ENCODE measurements around the gene MROH9. TPM values are rescaled to one million over a fixed set of nuclear protein-coding genes. Genes with fewer than 3 reads are reported as not detected.

The MROH9 gene
- total and polyA plus RNA-seq, 2 experiments from 2014 or later: 0.06 TPM; not detected in 1

- Mint-ChIP-seq H3K36me3 (ENCODE audit: low read depth) (no peaks in the 10 kb centered on the region), H3K27me3 (ENCODE audit: insufficient read depth, low read depth, poor library complexity) (peaks cover 1% of the 10 kb centered on the region), H3K27ac (no peak overlapping the region), H3K4me1 (no peaks in the 10 kb centered on the region), H3K9me3 (no peaks in the 10 kb centered on the region), H3K4me3 (no peak overlapping the region)
- H3F3A ChIP-seq (replicated peaks; ENCODE audit: low read depth): no peaks in the 10 kb centered on the region
- no peak overlapping the region for H2AFZ ChIP-seq
- no peaks in the 10 kb centered on the region for H3K4me1 ChIP-seq (ENCODE audit: insufficient read depth)
- no peak overlapping the region for H3K27ac ChIP-seq (ENCODE audit: low read depth)
- H4K20me1 ChIP-seq (replicated peaks; ENCODE audit: insufficient read depth): no peaks in the 10 kb centered on the region
- H3K9me2 ChIP-seq (ENCODE audit: insufficient read depth): no peaks in the 10 kb centered on the region
- ATAC-seq (peak; percentile 73), DNase-seq (ENCODE audit: low spot score) (peak; percentile 78)
- no peaks in the 10 kb centered on the region for H3K79me2 ChIP-seq (replicated peaks; ENCODE audit: insufficient read depth)
- H3K36me3 ChIP-seq (ENCODE audit: insufficient read depth): no peaks in the 10 kb centered on the region
- no peak overlapping the region for H3K4me3 ChIP-seq
- H3K27me3 ChIP-seq (ENCODE audit: insufficient read depth): no peaks in the 10 kb centered on the region
- TF ChIP-seq ETS1 (IDR thresholded peaks at IDR 0.05) (no peak), CTCF (conservative IDR thresholded peaks at IDR 0.05; ENCODE audit: low read depth in 2 of 2) (peak; percentile 70 to 75)
- H3K4me2 ChIP-seq: no peak overlapping the region
These were observed 31.9 kb downstream of the MROH9 start for GRCh38 chr1:170967042-170967910.

- no peak for ATAC-seq
- no peak overlapping the region for H3K4me2 ChIP-seq
- TF ChIP-seq ETS1 (IDR thresholded peaks at IDR 0.05): no peak
- TF ChIP-seq STAT1 (IDR thresholded peaks at IDR 0.05; ENCODE audit: unreplicated experiment): no peak
- TF ChIP-seq CREB1 (CRISPR knock-in tag; IDR thresholded peaks at IDR 0.05; ENCODE audit: low read depth): no peak
- TF ChIP-seq CTCF (conservative IDR thresholded peaks at IDR 0.05; ENCODE audit: low read depth in 2 of 2): no peak
- no peak for TF ChIP-seq ZNF331 (CRISPR knock-in tag; IDR thresholded peaks at IDR 0.05; ENCODE audit: low read depth)
- no peak for TF ChIP-seq REST (IDR thresholded peaks at IDR 0.05; ENCODE audit: unreplicated experiment)
- no peak for TF ChIP-seq NANOG (IDR thresholded peaks at IDR 0.05; ENCODE audit: borderline replicate concordance)
- TF ChIP-seq JUNB (IDR thresholded peaks at IDR 0.05; ENCODE audit: unreplicated experiment): no peak
- TF ChIP-seq POLR2AphosphoS5 (IDR thresholded peaks at IDR 0.05; ENCODE audit: low read depth): no peak
- no peak for TF ChIP-seq EZH2phosphoT487 (IDR thresholded peaks at IDR 0.05; ENCODE audit: unreplicated experiment)
These were observed 34.9 kb downstream of the MROH9 start for GRCh38 chr1:170970256-170970655.

More at GRCh38 chr1:170970256-170970655, 34.9 kb downstream of the MROH9 start:
- no peaks in the 10 kb centered on the region for H3K4me1 Mint-ChIP-seq
- H3K9me3 Mint-ChIP-seq: no peaks in the 10 kb centered on the region
- no peaks in the 10 kb centered on the region for H3K79me2 ChIP-seq (replicated peaks; ENCODE audit: insufficient read depth)
- peak overlapping the region; percentile 69; the same call in 1 of the 2 replicates for H3K27ac Mint-ChIP-seq
- peaks cover 1% of the 10 kb centered on the region for H3K27me3 Mint-ChIP-seq (ENCODE audit: insufficient read depth, low read depth, poor library complexity)
- no peak overlapping the region for H3K4me3 Mint-ChIP-seq
- no peak overlapping the region for H3K27ac ChIP-seq (ENCODE audit: low read depth)
- no peaks in the 10 kb centered on the region for H3F3A ChIP-seq (replicated peaks; ENCODE audit: low read depth)
- H3K36me3 Mint-ChIP-seq (ENCODE audit: low read depth): no peaks in the 10 kb centered on the region
- H2AFZ ChIP-seq: no peak overlapping the region
- H4K20me1 ChIP-seq (replicated peaks; ENCODE audit: insufficient read depth): no peaks in the 10 kb centered on the region
- H3K4me1 ChIP-seq (ENCODE audit: insufficient read depth): no peaks in the 10 kb centered on the region
- no peaks in the 10 kb centered on the region for H3K9me2 ChIP-seq (ENCODE audit: insufficient read depth)
- H3K36me3 ChIP-seq (ENCODE audit: insufficient read depth): no peaks in the 10 kb centered on the region
- no peak overlapping the region for H3K4me3 ChIP-seq
- no peaks in the 10 kb centered on the region for H3K27me3 ChIP-seq (ENCODE audit: insufficient read depth)
- DNase-seq (ENCODE audit: low spot score): no peak

Measured in GM23338 (cell line).